ENCODE results near the gene RNF130. TPM values are rescaled to one million over a fixed set of nuclear protein-coding genes. Genes with fewer than 3 reads are reported as not detected.

The RNF130 gene
- total RNA-seq, 2 donors from 2014 or later: 83.9 to 151 TPM

- DNase-seq (ENCODE audit: low spot score) (no peak), ATAC-seq (ENCODE audit: insufficient number of reproducible peaks, low FRiP score, low read depth) (no peak)
- Histone ChIP-seq H3K9me3 (no peaks in the 10 kb centered on the region), H3K36me3 (no peaks in the 10 kb centered on the region), H3K4me1 (ENCODE audit: control insufficient read depth in 1 of 2, low read depth in 2 of 2) (no peaks in the 10 kb centered on the region), H3K27ac (no peak overlapping the region), H3K4me3 (no peak overlapping the region), H3K27me3 (replicated peaks; ENCODE audit: insufficient read depth) (no peaks in the 10 kb centered on the region)
- TF ChIP-seq CTCF (IDR thresholded peaks at IDR 0.05): no peak
These were observed 152.6 kb downstream of the RNF130 start for GRCh38 chr5:179918742-179919486.

GRCh38 chr5:179916523-179916922 is 155.0 kb downstream of the RNF130 start:
- TF ChIP-seq CTCF (IDR thresholded peaks at IDR 0.05): no peak
- no peaks in the 10 kb centered on the region for H3K36me3 ChIP-seq
- DNase-seq (ENCODE audit: low spot score) (no peak), ATAC-seq (ENCODE audit: insufficient number of reproducible peaks, low FRiP score, low read depth) (no peak)
- no peak overlapping the region for H3K4me3 ChIP-seq
- H3K27ac ChIP-seq: no peak overlapping the region
- no peaks in the 10 kb centered on the region for H3K4me1 ChIP-seq (ENCODE audit: control insufficient read depth in 1 of 2, low read depth in 2 of 2)
- no peaks in the 10 kb centered on the region for H3K9me3 ChIP-seq
- no peaks in the 10 kb centered on the region for H3K27me3 ChIP-seq (replicated peaks; ENCODE audit: insufficient read depth)

GRCh38 chr5:179915406-179915935 is 156.1 kb downstream of the RNF130 start:
- Histone ChIP-seq H3K36me3 (no peaks in the 10 kb centered on the region), H3K4me1 (ENCODE audit: control insufficient read depth in 1 of 2, low read depth in 2 of 2) (no peaks in the 10 kb centered on the region), H3K27me3 (replicated peaks; ENCODE audit: insufficient read depth) (no peaks in the 10 kb centered on the region), H3K27ac (no peak overlapping the region), H3K9me3 (no peaks in the 10 kb centered on the region), H3K4me3 (no peak overlapping the region)
- no peak for ATAC-seq (ENCODE audit: insufficient number of reproducible peaks, low FRiP score, low read depth)
- no peak for DNase-seq (ENCODE audit: low spot score)
- TF ChIP-seq CTCF (IDR thresholded peaks at IDR 0.05): no peak

- Histone ChIP-seq H3K27ac (no peak overlapping the region), H3K9me3 (no peaks in the 10 kb centered on the region), H3K27me3 (replicated peaks; ENCODE audit: insufficient read depth) (no peaks in the 10 kb centered on the region), H3K36me3 (no peaks in the 10 kb centered on the region), H3K4me3 (no peak overlapping the region), H3K4me1 (ENCODE audit: control insufficient read depth in 1 of 2, low read depth in 2 of 2) (no peaks in the 10 kb centered on the region)
- TF ChIP-seq CTCF (IDR thresholded peaks at IDR 0.05): no peak
- no peak for ATAC-seq (ENCODE audit: insufficient number of reproducible peaks, low FRiP score, low read depth)
- DNase-seq (ENCODE audit: low spot score): no peak
These were observed 157.4 kb downstream of the RNF130 start for GRCh38 chr5:179914032-179914755.

- DNase-seq (ENCODE audit: low spot score): no peak
- no peak overlapping the region for H3K27ac ChIP-seq
- TF ChIP-seq CTCF (IDR thresholded peaks at IDR 0.05): no peak
- no peaks in the 10 kb centered on the region for H3K9me3 ChIP-seq
- H3K36me3 ChIP-seq: no peaks in the 10 kb centered on the region
- no peak overlapping the region for H3K4me3 ChIP-seq
- ATAC-seq (ENCODE audit: insufficient number of reproducible peaks, low FRiP score, low read depth): no peak
- peaks cover 2 to 3% of the 10 kb centered on the region in 2 donors for H3K4me1 ChIP-seq (ENCODE audit: control insufficient read depth in 1 of 2, low read depth in 2 of 2)
- H3K27me3 ChIP-seq (replicated peaks; ENCODE audit: insufficient read depth): no peaks in the 10 kb centered on the region
These were observed 158.1 kb downstream of the RNF130 start for GRCh38 chr5:179913461-179913860.

All from thoracic aorta (tissue), 2 donors.